ENCODE results near the gene PSPN. TPM values are rescaled to one million over a fixed set of nuclear protein-coding genes. Genes with fewer than 3 reads are reported as not detected.

PSPN gene
- total and polyA plus RNA-seq, 9 of the 15 experiments (the other 6 are each of a cell fraction or from before 2014, with no cell fraction given) = 0.21 to 1.1 (median 0.58) TPM

DNA sequence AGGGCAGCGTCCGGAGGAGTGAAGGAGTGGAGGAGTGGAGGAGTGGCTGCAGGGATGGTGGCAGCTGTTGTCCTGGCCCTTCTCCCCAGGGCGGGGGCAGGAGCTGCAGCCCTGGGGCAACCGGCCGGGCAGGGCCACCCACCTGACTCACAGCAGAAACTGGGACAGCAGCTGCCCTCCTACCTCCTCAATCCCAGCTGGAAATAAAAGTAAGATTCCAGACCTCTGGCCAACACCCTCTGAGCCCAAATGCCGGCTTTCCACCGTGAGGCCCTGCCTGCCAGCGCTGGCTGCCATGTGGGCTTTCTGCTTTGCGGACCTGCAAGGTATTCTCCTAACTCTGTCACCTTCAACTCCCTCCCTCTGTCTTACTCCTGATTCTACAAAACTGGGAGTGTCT, 17.7 kb downstream of the PSPN start:
- in situ Hi-C loops (cut with MboI) (no loop called here), intact Hi-C loops (cut with micrococcal nuclease) (no loop called here)
- Histone ChIP-seq H3K9me3 (replicated peaks; ENCODE audit: control insufficient read depth, insufficient read depth, low read depth, low read length) (no peaks in the 10 kb centered on the region), H3K9me1 (ENCODE audit: control insufficient read depth, insufficient read depth, low read length) (no peaks in the 10 kb centered on the region), H3K36me3 (ENCODE audit: control insufficient read depth, insufficient read depth, low read length) (peaks cover 6% of the 10 kb centered on the region; the same call in 1 of the 3 replicates), H3K79me2 (ENCODE audit: control insufficient read depth, insufficient read depth, low read length) (peaks cover 16% of the 10 kb centered on the region), H3K4me1 (replicated peaks in 1 of 2; ENCODE audit: control insufficient read depth in 2 of 2, insufficient read depth in 2 of 2, low read length in 2 of 2) (peaks cover 8 to 28% of the 10 kb centered on the region in 2 experiments; a peak in 4 of 5 replicates), H3K27ac (ENCODE audit: extremely low read depth, low read depth, low read length) (no peak overlapping the region), H3K9ac (ENCODE audit: insufficient read depth in 1 of 2, low read depth in 2 of 2, low read length in 2 of 2) (peak overlapping the region in 1 of 2 experiments; percentile 83; a peak in 2 of 4 replicates), H4K20me1 (replicated peaks; ENCODE audit: control insufficient read depth, insufficient read depth, low read length) (no peaks in the 10 kb centered on the region), H3K27me3 (ENCODE audit: control insufficient read depth in 2 of 2, insufficient read depth in 2 of 2, low read length in 2 of 2) (no peaks in the 10 kb centered on the region), H3K4me3 (no peak overlapping the region), H2AFZ (ENCODE audit: low read depth, low read length) (peak overlapping the region; percentile 54), H3K4me2 (ENCODE audit: insufficient read depth, low read length) (no peak overlapping the region)
- TF ChIP-seq, protein P1, sequence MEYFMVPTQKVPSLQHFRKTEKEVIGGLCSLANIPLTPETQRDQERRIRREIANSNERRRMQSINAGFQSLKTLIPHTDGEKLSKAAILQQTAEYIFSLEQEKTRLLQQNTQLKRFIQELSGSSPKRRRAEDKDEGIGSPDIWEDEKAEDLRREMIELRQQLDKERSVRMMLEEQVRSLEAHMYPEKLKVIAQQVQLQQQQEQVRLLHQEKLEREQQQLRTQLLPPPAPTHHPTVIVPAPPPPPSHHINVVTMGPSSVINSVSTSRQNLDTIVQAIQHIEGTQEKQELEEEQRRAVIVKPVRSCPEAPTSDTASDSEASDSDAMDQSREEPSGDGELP (CRISPR knock-in tag; IDR thresholded peaks at IDR 0.05; ENCODE audit: borderline replicate concordance) = 0 out of 2 replicates have a peak, but pooled peaks have one; percentile 12
- TF ChIP-seq MECOM (CRISPR knock-in tag; IDR thresholded peaks at IDR 0.05) (no peak), TCFL5 (CRISPR knock-in tag; conservative IDR thresholded peaks at IDR 0.05) (no peak), PHB2 (IDR thresholded peaks at IDR 0.05; ENCODE audit: low read depth) (no peak), KDM5B (IDR thresholded peaks at IDR 0.05; ENCODE audit: insufficient replicate concordance, low read depth, low read length) (no peak)
- TF ChIP-seq, protein P2, sequence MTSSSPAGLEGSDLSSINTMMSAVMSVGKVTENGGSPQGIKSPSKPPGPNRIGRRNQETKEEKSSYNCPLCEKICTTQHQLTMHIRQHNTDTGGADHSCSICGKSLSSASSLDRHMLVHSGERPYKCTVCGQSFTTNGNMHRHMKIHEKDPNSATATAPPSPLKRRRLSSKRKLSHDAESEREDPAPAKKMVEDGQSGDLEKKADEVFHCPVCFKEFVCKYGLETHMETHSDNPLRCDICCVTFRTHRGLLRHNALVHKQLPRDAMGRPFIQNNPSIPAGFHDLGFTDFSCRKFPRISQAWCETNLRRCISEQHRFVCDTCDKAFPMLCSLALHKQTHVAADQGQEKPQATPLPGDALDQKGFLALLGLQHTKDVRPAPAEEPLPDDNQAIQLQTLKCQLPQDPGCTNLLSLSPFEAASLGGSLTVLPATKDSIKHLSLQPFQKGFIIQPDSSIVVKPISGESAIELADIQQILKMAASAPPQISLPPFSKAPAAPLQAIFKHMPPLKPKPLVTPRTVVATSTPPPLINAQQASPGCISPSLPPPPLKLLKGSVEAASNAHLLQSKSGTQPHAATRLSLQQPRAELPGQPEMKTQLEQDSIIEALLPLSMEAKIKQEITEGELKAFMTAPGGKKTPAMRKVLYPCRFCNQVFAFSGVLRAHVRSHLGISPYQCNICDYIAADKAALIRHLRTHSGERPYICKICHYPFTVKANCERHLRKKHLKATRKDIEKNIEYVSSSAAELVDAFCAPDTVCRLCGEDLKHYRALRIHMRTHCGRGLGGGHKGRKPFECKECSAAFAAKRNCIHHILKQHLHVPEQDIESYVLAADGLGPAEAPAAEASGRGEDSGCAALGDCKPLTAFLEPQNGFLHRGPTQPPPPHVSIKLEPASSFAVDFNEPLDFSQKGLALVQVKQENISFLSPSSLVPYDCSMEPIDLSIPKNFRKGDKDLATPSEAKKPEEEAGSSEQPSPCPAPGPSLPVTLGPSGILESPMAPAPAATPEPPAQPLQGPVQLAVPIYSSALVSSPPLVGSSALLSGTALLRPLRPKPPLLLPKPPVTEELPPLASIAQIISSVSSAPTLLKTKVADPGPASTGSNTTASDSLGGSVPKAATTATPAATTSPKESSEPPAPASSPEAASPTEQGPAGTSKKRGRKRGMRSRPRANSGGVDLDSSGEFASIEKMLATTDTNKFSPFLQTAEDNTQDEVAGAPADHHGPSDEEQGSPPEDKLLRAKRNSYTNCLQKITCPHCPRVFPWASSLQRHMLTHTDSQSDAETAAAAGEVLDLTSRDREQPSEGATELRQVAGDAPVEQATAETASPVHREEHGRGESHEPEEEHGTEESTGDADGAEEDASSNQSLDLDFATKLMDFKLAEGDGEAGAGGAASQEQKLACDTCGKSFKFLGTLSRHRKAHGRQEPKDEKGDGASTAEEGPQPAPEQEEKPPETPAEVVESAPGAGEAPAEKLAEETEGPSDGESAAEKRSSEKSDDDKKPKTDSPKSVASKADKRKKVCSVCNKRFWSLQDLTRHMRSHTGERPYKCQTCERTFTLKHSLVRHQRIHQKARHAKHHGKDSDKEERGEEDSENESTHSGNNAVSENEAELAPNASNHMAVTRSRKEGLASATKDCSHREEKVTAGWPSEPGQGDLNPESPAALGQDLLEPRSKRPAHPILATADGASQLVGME (CRISPR knock-in tag; IDR thresholded peaks at IDR 0.05) = no peak
- peak in 1 of 4 experiments; percentile 14 for DNase-seq (ENCODE audit: extremely low read depth in 1 of 4, low spot score in 3 of 4)
- 33% methylated on average over 9 of the region's 9 CpGs for WGBS (ENCODE audit: insufficient coverage, low coverage, missing lambda C conversion rate)
- CTCF ChIA-PET (ENCODE audit: low intra/inter-chr PET ratio) = no interaction called here
- FAIRE-seq = no peak
- POLR2A ChIA-PET = interaction anchor here (0.9 to 1.6 kb wide), 3 partner anchors 13 to 20 kb away, joined by 3 to 7 read pairs (median 3); partner anchors contain the start of gene ALKBH7
- no peak for ATAC-seq
- no TSS peak for BruUV-seq (replicated peaks)
